HUDEP-2 (cell line): Measurements from ENCODE around the gene TLL2.
A peak's percentile ranks its signal among the peaks of the same experiment; 100 is the strongest.

Source experiments
- DNase-seq, 76 experiments: peaks; one replicate each; lab custom pipeline; 2025; ENCODE audit not compliant: unreplicated experiment in 76 of 76; lab: John Stamatoyannopoulos, UW

TLL2 gene

GRCh38 chr10:96431211-96431970 lies 82.3 kb downstream of the TLL2 start:
- DNase-seq: no peak

- DNase-seq: no peak
These were observed 86.4 kb downstream of the TLL2 start for GRCh38 chr10:96427291-96427690.

- no peak for DNase-seq
These were observed 91.2 kb downstream of the TLL2 start for GRCh38 chr10:96422525-96422924.

- DNase-seq: no peak
These were observed 91.7 kb downstream of the TLL2 start for GRCh38 chr10:96421995-96422394.

- DNase-seq: no peak
These were observed 93.3 kb downstream of the TLL2 start for GRCh38 chr10:96420228-96421009.

- no peak for DNase-seq
These were observed 94.4 kb downstream of the TLL2 start for GRCh38 chr10:96419351-96419750.

GRCh38 chr10:96418582-96418981 lies 95.1 kb downstream of the TLL2 start:
- no peak for DNase-seq

- DNase-seq: peak in 1 of 76 experiments; percentile 2
These were observed 96.3 kb downstream of the TLL2 start for GRCh38 chr10:96417441-96417840.

- DNase-seq: no peak
These were observed 97.1 kb downstream of the TLL2 start for GRCh38 chr10:96416643-96417042.

- no peak for DNase-seq
These were observed 97.7 kb downstream of the TLL2 start for GRCh38 chr10:96415891-96416554.

GRCh38 chr10:96415150-96415890 lies 98.4 kb downstream of the TLL2 start:
- no peak for DNase-seq

GRCh38 chr10:96414303-96414702 lies 99.4 kb downstream of the TLL2 start:
- DNase-seq: no peak

- DNase-seq: peak in 1 of 76 experiments; percentile 10
These were observed 100.5 kb downstream of the TLL2 start for GRCh38 chr10:96413151-96413787.

- DNase-seq: no peak
These were observed 101.9 kb downstream of the TLL2 start for GRCh38 chr10:96411716-96412320.

GRCh38 chr10:96410296-96410695 lies 103.4 kb downstream of the TLL2 start:
- no peak for DNase-seq

- DNase-seq: no peak
These were observed 105.5 kb downstream of the TLL2 start for GRCh38 chr10:96408201-96408600.

GRCh38 chr10:96407560-96408069 lies 106.1 kb downstream of the TLL2 start:
- DNase-seq: no peak

GRCh38 chr10:96406091-96406490 lies 107.6 kb downstream of the TLL2 start:
- no peak for DNase-seq

GRCh38 chr10:96402417-96403305 lies 111.1 kb downstream of the TLL2 start:
- DNase-seq: no peak
